Upper lobe of right lung (tissue), 1 donor: ENCODE results near the gene HSPBAP1. TPM values are rescaled to one million over a fixed set of nuclear protein-coding genes. Genes with fewer than 3 reads are reported as not detected.

Experiments
- ATAC-seq: fragments of 200-7000 bp; cut with Tn5 transposase; one replicate; pipeline ENCODE4 v1.9.1; 2020; ENCODE audit warnings: mild to moderate bottlenecking, moderate library complexity
- DNase-seq: peaks from one replicate; pipeline ENCODE4 v3.0.0-alpha.2; 2020
- H3K27ac ChIP-seq: fragments of 200-600 bp; one replicate; pipeline ENCODE4 v1.8.0; 2022
- H3K27me3 ChIP-seq: fragments of 200-600 bp; one replicate; pipeline ENCODE4 v1.8.0; 2022; ENCODE audit warnings: mild to moderate bottlenecking
- H3K36me3 ChIP-seq: fragments of 200-600 bp; one replicate; pipeline ENCODE4 v1.8.0; 2022
- H3K4me1 ChIP-seq: fragments of 200-600 bp; one replicate; pipeline ENCODE4 v1.8.0; 2022
- H3K4me3 ChIP-seq: fragments of 200-600 bp; one replicate; pipeline ENCODE4 v1.8.0; 2022; ENCODE audit warnings: mild to moderate bottlenecking
- H3K9me3 ChIP-seq: fragments of 200-600 bp; one replicate; pipeline ENCODE4 v1.8.0; 2022
- intact Hi-C: fragments of 100-400 bp; cut with DNase I; formaldehyde crosslinking; loops from one replicate; pipeline ENCODE4 v1.11.0; 2022
- total RNA-seq: library from RNA; stranded (reverse); fragmentation: NEBNext Ultra II Directional; extraction: Animal tissue kit (Norgen Biotek cat#: 25700); gene quantifications from one replicate; pipeline ENCODE4 v1.2.1, GENCODE V29; 2021
- TF ChIP-seq, protein P1 (sequence below): fragments of 200-600 bp; IDR thresholded peaks from one replicate; pipeline ENCODE4 v1.8.0; 2022; ENCODE audit warnings: antibody characterized with exemption
- donor health status: DM: no; HTN: yes; CAD: no; lungs with severe emphysema.

The HSPBAP1 gene
- total RNA-seq, 1 donor from 2014 or later = 15.1 TPM

DNA sequence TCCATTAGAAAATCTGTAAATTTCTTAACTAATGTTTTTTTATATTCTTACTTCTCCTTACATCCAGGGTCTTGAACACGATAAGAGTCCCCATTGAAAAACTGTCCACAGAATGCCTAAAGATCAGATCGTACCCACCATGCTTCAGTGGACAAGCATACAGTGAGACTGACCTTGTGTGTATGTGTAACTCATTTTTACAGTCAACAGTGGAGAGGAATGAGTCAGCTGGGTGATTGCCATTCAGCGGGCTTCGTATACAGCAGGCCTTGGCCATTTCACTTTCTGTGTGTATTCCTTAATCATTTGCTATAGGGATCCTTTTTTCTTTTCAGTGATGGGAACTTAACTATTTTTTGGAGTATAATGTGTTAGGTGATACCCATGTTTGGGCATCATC lies 102.4 kb downstream of the HSPBAP1 start:
- Histone ChIP-seq H3K4me3 (no peak overlapping the region), H3K4me1 (no peaks in the 10 kb centered on the region), H3K27me3 (no peaks in the 10 kb centered on the region), H3K9me3 (no peaks in the 10 kb centered on the region), H3K36me3 (peaks cover 42% of the 10 kb centered on the region), H3K27ac (no peak overlapping the region)
- no peak for DNase-seq
- intact Hi-C loops = no loop called here
- no peak for ATAC-seq
- TF ChIP-seq, protein P1, sequence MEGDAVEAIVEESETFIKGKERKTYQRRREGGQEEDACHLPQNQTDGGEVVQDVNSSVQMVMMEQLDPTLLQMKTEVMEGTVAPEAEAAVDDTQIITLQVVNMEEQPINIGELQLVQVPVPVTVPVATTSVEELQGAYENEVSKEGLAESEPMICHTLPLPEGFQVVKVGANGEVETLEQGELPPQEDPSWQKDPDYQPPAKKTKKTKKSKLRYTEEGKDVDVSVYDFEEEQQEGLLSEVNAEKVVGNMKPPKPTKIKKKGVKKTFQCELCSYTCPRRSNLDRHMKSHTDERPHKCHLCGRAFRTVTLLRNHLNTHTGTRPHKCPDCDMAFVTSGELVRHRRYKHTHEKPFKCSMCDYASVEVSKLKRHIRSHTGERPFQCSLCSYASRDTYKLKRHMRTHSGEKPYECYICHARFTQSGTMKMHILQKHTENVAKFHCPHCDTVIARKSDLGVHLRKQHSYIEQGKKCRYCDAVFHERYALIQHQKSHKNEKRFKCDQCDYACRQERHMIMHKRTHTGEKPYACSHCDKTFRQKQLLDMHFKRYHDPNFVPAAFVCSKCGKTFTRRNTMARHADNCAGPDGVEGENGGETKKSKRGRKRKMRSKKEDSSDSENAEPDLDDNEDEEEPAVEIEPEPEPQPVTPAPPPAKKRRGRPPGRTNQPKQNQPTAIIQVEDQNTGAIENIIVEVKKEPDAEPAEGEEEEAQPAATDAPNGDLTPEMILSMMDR = no peak

DNA sequence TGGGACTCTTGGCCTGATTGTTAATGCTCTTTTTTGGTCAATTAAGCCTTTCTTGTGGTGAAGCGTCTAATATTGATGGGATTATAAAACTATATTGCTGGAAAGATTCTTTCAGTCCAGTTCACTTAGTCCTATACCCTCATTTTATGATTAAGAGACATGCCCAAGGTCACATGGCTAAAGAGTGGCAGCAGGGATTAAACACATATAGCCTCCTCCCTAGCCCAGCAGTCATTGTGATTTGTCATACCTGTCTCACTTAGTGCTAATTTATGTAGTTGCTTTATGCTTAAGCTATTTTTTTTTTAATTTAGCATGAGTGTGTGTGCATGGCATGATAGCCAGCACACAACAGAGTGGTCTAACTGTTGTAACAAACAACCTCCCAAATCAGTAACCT lies 103.5 kb downstream of the HSPBAP1 start:
- no peaks in the 10 kb centered on the region for H3K27me3 ChIP-seq
- no peaks in the 10 kb centered on the region for H3K4me1 ChIP-seq
- TF ChIP-seq, protein P1 = no peak
- H3K36me3 ChIP-seq = peaks cover 31% of the 10 kb centered on the region
- H3K9me3 ChIP-seq = no peaks in the 10 kb centered on the region
- H3K27ac ChIP-seq = no peak overlapping the region
- intact Hi-C loops = no loop called here
- ATAC-seq (no peak), DNase-seq (no peak)
- no peak overlapping the region for H3K4me3 ChIP-seq

Other genes with a start within 250 kb of the HSPBAP1 start
- 70.8 TPM for gene PARP9, start 229.5 kb downstream of the HSPBAP1 start, total RNA-seq
- gene DTX3L, start 229.5 kb downstream of the HSPBAP1 start, total RNA-seq = 67.5 TPM
- gene PARP15, start 216.2 kb downstream of the HSPBAP1 start, total RNA-seq = 9.7 TPM
- 131 TPM for gene PARP14, start 113.0 kb downstream of the HSPBAP1 start, total RNA-seq
- 14.2 TPM for gene SLC49A4, start 1.2 kb upstream of the HSPBAP1 start, total RNA-seq
- 2.3 TPM for gene SEMA5B, start 233.9 kb upstream of the HSPBAP1 start, total RNA-seq